Measurements from ENCODE around the gene CCDC106. TPM values are rescaled to one million over a fixed set of nuclear protein-coding genes. Genes with fewer than 3 reads are reported as not detected.
A peak's percentile ranks its signal among the peaks of the same experiment; 100 is the strongest.

The CCDC106 gene
- total RNA-seq, 1 experiment from 2014 or later, result 47.8 TPM

DNA sequence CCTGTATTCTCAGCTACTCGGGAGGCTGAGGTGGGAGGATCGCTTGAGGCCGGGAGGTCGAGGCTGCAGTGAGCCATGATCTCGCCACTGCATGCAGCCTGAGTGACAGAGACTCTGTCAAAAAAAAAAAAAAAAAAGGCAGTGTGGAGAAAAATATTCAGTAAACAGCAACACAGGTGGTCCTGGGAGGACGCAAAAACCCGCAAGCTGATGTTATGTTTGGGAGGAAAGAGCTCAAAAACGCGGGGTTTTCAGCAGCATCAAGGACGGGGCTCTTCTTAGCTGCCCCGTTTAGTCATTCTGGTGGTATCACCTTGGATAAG is 23.0 kb upstream of the CCDC106 start:
- ChIA-PET CTCF (interaction anchor here (0.6 to 1.0 kb wide), 7 partner anchors 13 to 478 kb away, joined by 3 to 10 read pairs (median 3); no protein-coding TSS in a partner anchor), POLR2A (interaction anchor here (0.5 to 1.0 kb wide), 10 partner anchors 10 to 1076 kb away, joined by 3 to 20 read pairs (median 6); no protein-coding TSS in a partner anchor)
- DNase-seq (ENCODE audit: low read depth, low spot score) (no peak), ATAC-seq (no peak)
- peak overlapping the region; percentile 60 to 82 for H3K4me3 ChIP-seq (ENCODE audit: low read depth in 2 of 2, low read length in 2 of 2)
- H3K27me3 ChIP-seq (ENCODE audit: control insufficient read depth, insufficient read depth, low read length), result no peaks in the 10 kb centered on the region
- 0 out of 2 replicates have a peak, but pooled peaks cover 3% of the 10 kb centered on the region for H3K4me1 ChIP-seq (ENCODE audit: control insufficient read depth, insufficient read depth, low read length)
- intact Hi-C loops (cut with micrococcal nuclease; ENCODE audit: unreplicated experiment) (no loop called here), in situ Hi-C loops (cut with HindIII; ENCODE audit: low pct_unique_long_range_greater_than_20kb, low sequenced_read_pairs) (no loop called here)
- BruUV-seq (replicated peaks), result TSS peak; percentile 63
- peak overlapping the region; percentile 40 for H3K27ac ChIP-seq (ENCODE audit: low read length)
- no peaks in the 10 kb centered on the region for H3K9me3 ChIP-seq (ENCODE audit: control insufficient read depth, insufficient read depth, low read depth, low read length)
- H3K36me3 ChIP-seq (ENCODE audit: control insufficient read depth, insufficient read depth, low read length), result no peaks in the 10 kb centered on the region
- TF ChIP-seq, protein P1, sequence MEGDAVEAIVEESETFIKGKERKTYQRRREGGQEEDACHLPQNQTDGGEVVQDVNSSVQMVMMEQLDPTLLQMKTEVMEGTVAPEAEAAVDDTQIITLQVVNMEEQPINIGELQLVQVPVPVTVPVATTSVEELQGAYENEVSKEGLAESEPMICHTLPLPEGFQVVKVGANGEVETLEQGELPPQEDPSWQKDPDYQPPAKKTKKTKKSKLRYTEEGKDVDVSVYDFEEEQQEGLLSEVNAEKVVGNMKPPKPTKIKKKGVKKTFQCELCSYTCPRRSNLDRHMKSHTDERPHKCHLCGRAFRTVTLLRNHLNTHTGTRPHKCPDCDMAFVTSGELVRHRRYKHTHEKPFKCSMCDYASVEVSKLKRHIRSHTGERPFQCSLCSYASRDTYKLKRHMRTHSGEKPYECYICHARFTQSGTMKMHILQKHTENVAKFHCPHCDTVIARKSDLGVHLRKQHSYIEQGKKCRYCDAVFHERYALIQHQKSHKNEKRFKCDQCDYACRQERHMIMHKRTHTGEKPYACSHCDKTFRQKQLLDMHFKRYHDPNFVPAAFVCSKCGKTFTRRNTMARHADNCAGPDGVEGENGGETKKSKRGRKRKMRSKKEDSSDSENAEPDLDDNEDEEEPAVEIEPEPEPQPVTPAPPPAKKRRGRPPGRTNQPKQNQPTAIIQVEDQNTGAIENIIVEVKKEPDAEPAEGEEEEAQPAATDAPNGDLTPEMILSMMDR (IDR thresholded peaks at IDR 0.05), result no peak
- TF ChIP-seq REST (IDR thresholded peaks at IDR 0.05; ENCODE audit: insufficient read depth in 1 of 2, low read depth in 2 of 2, low read length in 1 of 2) (no peak), TCF7L2 (IDR thresholded peaks at IDR 0.05; ENCODE audit: low read depth, low read length) (no peak), SIN3A (IDR thresholded peaks at IDR 0.05; ENCODE audit: borderline replicate concordance, insufficient read depth, low read depth, low read length) (no peak), POLR2AphosphoS5 (IDR thresholded peaks at IDR 0.05; ENCODE audit: low read depth, low read length) (no peak)

- Histone ChIP-seq H3K36me3 (ENCODE audit: control insufficient read depth, insufficient read depth, low read length) (no peaks in the 10 kb centered on the region), H3K4me1 (ENCODE audit: control insufficient read depth, insufficient read depth, low read length) (0 out of 2 replicates have a peak, but pooled peaks cover 3% of the 10 kb centered on the region), H3K27ac (ENCODE audit: low read length) (no peak overlapping the region), H3K9me3 (ENCODE audit: control insufficient read depth, insufficient read depth, low read depth, low read length) (no peaks in the 10 kb centered on the region), H3K27me3 (ENCODE audit: control insufficient read depth, insufficient read depth, low read length) (no peaks in the 10 kb centered on the region), H3K4me3 (ENCODE audit: low read depth in 2 of 2, low read length in 2 of 2) (no peak overlapping the region)
- ChIA-PET CTCF (no interaction called here), POLR2A (interaction anchor here (0.5 kb wide), 1 partner anchor 171 kb away, joined by 7 read pairs; no protein-coding TSS in a partner anchor)
- in situ Hi-C loops (cut with HindIII; ENCODE audit: low pct_unique_long_range_greater_than_20kb, low sequenced_read_pairs), result no loop called here
- BruUV-seq (replicated peaks), result no TSS peak
- no peak for TF ChIP-seq SIN3A (IDR thresholded peaks at IDR 0.05; ENCODE audit: borderline replicate concordance, insufficient read depth, low read depth, low read length)
- no peak for TF ChIP-seq TCF7L2 (IDR thresholded peaks at IDR 0.05; ENCODE audit: low read depth, low read length)
- TF ChIP-seq, protein P1 (IDR thresholded peaks at IDR 0.05), result no peak
- TF ChIP-seq POLR2AphosphoS5 (IDR thresholded peaks at IDR 0.05; ENCODE audit: low read depth, low read length), result no peak
- no peak for TF ChIP-seq REST (IDR thresholded peaks at IDR 0.05; ENCODE audit: insufficient read depth in 1 of 2, low read depth in 2 of 2, low read length in 1 of 2)
- intact Hi-C loops (cut with micrococcal nuclease; ENCODE audit: unreplicated experiment), result no loop called here
- ATAC-seq (no peak), DNase-seq (ENCODE audit: low read depth, low spot score) (no peak)
These were observed 21.7 kb upstream of the CCDC106 start for GRCh38 chr19:55626350-55626749.
